ENCODE measurements around the gene ABCC9.

ABCC9 gene

GRCh38 chr12:21773806-21774205 is 167.4 kb downstream of the ABCC9 start:
- DNase-seq (ENCODE audit: low read depth): no peak

GRCh38 chr12:21773263-21773741 is 167.9 kb downstream of the ABCC9 start:
- no peak for DNase-seq (ENCODE audit: low read depth)

- DNase-seq (ENCODE audit: low read depth): peak; percentile 28
Observed at GRCh38 chr12:21771311-21771710, 169.9 kb downstream of the ABCC9 start.

- DNase-seq (ENCODE audit: low read depth): no peak
Observed at GRCh38 chr12:21769307-21769706, 171.9 kb downstream of the ABCC9 start.

- DNase-seq (ENCODE audit: low read depth): no peak
Observed at GRCh38 chr12:21766403-21766802, 174.8 kb downstream of the ABCC9 start.

- no peak for DNase-seq (ENCODE audit: low read depth)
Observed at GRCh38 chr12:21764950-21765349, 176.3 kb downstream of the ABCC9 start.

- no peak for DNase-seq (ENCODE audit: low read depth)
Observed at GRCh38 chr12:21764065-21764464, 177.2 kb downstream of the ABCC9 start.

GRCh38 chr12:21763531-21763930 is 177.7 kb downstream of the ABCC9 start:
- no peak for DNase-seq (ENCODE audit: low read depth)

GRCh38 chr12:21759737-21760136 is 181.5 kb downstream of the ABCC9 start:
- no peak for DNase-seq (ENCODE audit: low read depth)

GRCh38 chr12:21757735-21758134 is 183.5 kb downstream of the ABCC9 start:
- no peak for DNase-seq (ENCODE audit: low read depth)

- DNase-seq (ENCODE audit: low read depth): no peak
Observed at GRCh38 chr12:21756699-21757098, 184.5 kb downstream of the ABCC9 start.

- peak; percentile 42 for DNase-seq (ENCODE audit: low read depth)
Observed at GRCh38 chr12:21751517-21751916, 189.7 kb downstream of the ABCC9 start.
